HG03575 (cell line): Measurements from ENCODE around the gene SIL1.
"Not testable (repeated sequence)": the region's sequence is repeated elsewhere in the genome, so short reads cannot be mapped to it uniquely, and the experiment has no call there.

Experiments used
- ATAC-seq: cut with Tn5 transposase; IDR thresholded peaks from one replicate; pipeline ENCODE4 v1.9.1; 2021; ENCODE audit not compliant: unreplicated experiment, insufficient number of reproducible peaks, low FRiP score; ENCODE audit errors: extremely low read depth

Gene SIL1

GRCh38 chr5:139090581-139090980 lies 107.6 kb downstream of the SIL1 start:
- no peak for ATAC-seq

GRCh38 chr5:139088024-139088423 lies 110.1 kb downstream of the SIL1 start:
- no peak for ATAC-seq

- ATAC-seq, result no peak
Measured at GRCh38 chr5:139082813-139083498, 115.2 kb downstream of the SIL1 start.

GRCh38 chr5:139079991-139080610 lies 118.1 kb downstream of the SIL1 start:
- no peak for ATAC-seq

GRCh38 chr5:139079225-139079990 lies 118.8 kb downstream of the SIL1 start:
- ATAC-seq, result no peak

GRCh38 chr5:139078345-139078744 lies 119.8 kb downstream of the SIL1 start:
- ATAC-seq, result no peak

- no peak for ATAC-seq
Measured at GRCh38 chr5:139077899-139078298, 120.3 kb downstream of the SIL1 start.

GRCh38 chr5:139076111-139076510 lies 122.1 kb downstream of the SIL1 start:
- no peak for ATAC-seq

GRCh38 chr5:139075066-139076050 lies 122.8 kb downstream of the SIL1 start:
- ATAC-seq, result no peak

GRCh38 chr5:139073956-139074355 lies 124.2 kb downstream of the SIL1 start:
- ATAC-seq, result not testable (repeated sequence)

- ATAC-seq, result no peak
Measured at GRCh38 chr5:139068494-139069151, 129.5 kb downstream of the SIL1 start.

GRCh38 chr5:139068060-139068459 lies 130.1 kb downstream of the SIL1 start:
- no peak for ATAC-seq

- ATAC-seq, result no peak
Measured at GRCh38 chr5:139065306-139065705, 132.9 kb downstream of the SIL1 start.

- ATAC-seq, result no peak
Measured at GRCh38 chr5:139064613-139065012, 133.6 kb downstream of the SIL1 start.

GRCh38 chr5:139063664-139064054 lies 134.5 kb downstream of the SIL1 start:
- ATAC-seq, result no peak

- no peak for ATAC-seq
Measured at GRCh38 chr5:139062910-139063663, 135.1 kb downstream of the SIL1 start.

GRCh38 chr5:139061856-139062255 lies 136.3 kb downstream of the SIL1 start:
- no peak for ATAC-seq

- ATAC-seq, result no peak
Measured at GRCh38 chr5:139061274-139061673, 136.9 kb downstream of the SIL1 start.
